Psoas muscle (tissue), 8 donors: ENCODE measurements around the gene TEX50. TPM values are rescaled to one million over a fixed set of nuclear protein-coding genes. Genes with fewer than 3 reads are reported as not detected.
"Not testable (repeated sequence)": the region's sequence is repeated elsewhere in the genome, so short reads cannot be mapped to it uniquely, and the experiment has no call there.

Experiments used
- ATAC-seq, 4 donors: fragments of 200-7000 bp; cut with Tn5 transposase; one replicate each; pipeline ENCODE4 v1.9.1; 2020; ENCODE audit warnings: moderate library complexity in 3 of 4, mild to moderate bottlenecking in 2 of 4
- DNase-seq, 2 donors: peaks; one replicate each; pipeline ENCODE4 v3.0.0-alpha.2; 2020
- H3K27ac ChIP-seq: fragments of 200-600 bp; one replicate; pipeline ENCODE4 v1.8.0; 2022
- H3K27me3 ChIP-seq, 3 donors: fragments of 200-600 bp in 1 of 3; one replicate each; pipeline versions ENCODE4 v1.6.1 to v1.8.0; 2013 to 2022; ENCODE audit warnings: low read length in 2 of 3, mild to moderate bottlenecking in 2 of 3, moderate library complexity in 1 of 3; ENCODE audit not compliant: insufficient read depth in 3 of 3
- H3K36me3 ChIP-seq, 2 donors: fragments of 200-600 bp in 1 of 2; one replicate each; pipeline versions ENCODE4 v1.6.1 to v1.8.0; 2013 to 2022; ENCODE audit warnings: low read depth in 1 of 2, mild to moderate bottlenecking in 1 of 2, moderate library complexity in 1 of 2; ENCODE audit not compliant: insufficient read depth in 1 of 2
- H3K4me1 ChIP-seq: fragments of 200-600 bp; one replicate; pipeline ENCODE4 v1.8.0; 2022
- H3K4me3 ChIP-seq: fragments of 200-600 bp; one replicate; pipeline ENCODE4 v1.8.0; 2022; ENCODE audit warnings: mild to moderate bottlenecking
- H3K9me3 ChIP-seq: fragments of 200-600 bp; one replicate; pipeline ENCODE4 v1.8.0; 2022
- CTCF ChIP-seq: fragments of 200-600 bp; IDR thresholded peaks from one replicate; pipeline ENCODE4 v1.8.0; 2022; ENCODE audit warnings: antibody characterized with exemption
- WGBS, 3 donors: extraction: QIAGEN DNeasy Blood & Tissue Kit; methylation state at CpG; one replicate each; pipeline versions ENCODE4 v1.1.6 to v1.1.7; 2013; 5-methylcytosine and 5-hydroxymethylcytosine counted together
- intact Hi-C, 2 donors: fragments of 100-400 bp; cut with DNase I; formaldehyde crosslinking; loops; one replicate each; pipeline versions ENCODE4 v1.11.0 to v1.14.2; 2022
- polyA plus RNA-seq, 3 donors: library from polyadenylated mRNA; stranded (reverse); fragments of 200-250 nt; gene quantifications; one replicate each; pipeline ENCODE4 v1.2.3, GENCODE V29; 2013
- total RNA-seq, 4 donors: library from RNA; stranded (reverse); fragmentation: NEBNext Ultra II Directional in 2 of 4; extraction: Animal tissue kit (Norgen Biotek cat#: 25700) in 2 of 4; gene quantifications; one replicate each; pipeline versions ENCODE4 v1.2.1 to v1.2.4, GENCODE V29; 2021 to 2023
- donor health status: healthy with polysubstance abuse.
- donor health status: DM: no; HTN: no; CAD: no; lungs with moderate emphysema.
- donor health status: Bipolar disorder and iron deficiency.
- donor health status: healthy.
- donor health status: DM: yes; HTN: yes; CAD: no.
- donor health status: DM: no; HTN: no; CAD: no.
- donor health status: DM: no; HTN: no; CAD: no.
- donor health status: DM: yes; HTN: yes; CAD: no.

The TEX50 gene
- total and polyA plus RNA-seq, 7 donors: not detected

GRCh38 chr1:173603056-173603591 lies 32.0 kb upstream of the TEX50 start, which contains the start of gene SLC9C2:
Gene SLC9C2, minus strand, starts transcription at chr1:173603072. Its CDS starts 1,296 bp downstream, at chr1:173601776.
- no peak for TF ChIP-seq CTCF
- no peaks in the 10 kb centered on the region for H3K27me3 ChIP-seq
- no peaks in the 10 kb centered on the region for H3K36me3 ChIP-seq
- peak within 1 kb of the TSS; percentile 40 for H3K4me3 ChIP-seq
- DNase-seq: no peak
- H3K9me3 ChIP-seq: no peaks in the 10 kb centered on the region
- no peak for ATAC-seq
- intact Hi-C loops: no loop called here
- H3K4me1 ChIP-seq: no peaks in the 10 kb centered on the region
- H3K27ac ChIP-seq: no peak within 1 kb of the TSS
- WGBS, 3 donors: 18 to 34% (median 28%) methylated on average over 5 of the region's 5 CpGs

GRCh38 chr1:173608503-173609216 lies 26.5 kb upstream of the TEX50 start:
- Histone ChIP-seq H3K4me1 (no peaks in the 10 kb centered on the region), H3K36me3 (no peaks in the 10 kb centered on the region), H3K27me3 (no peaks in the 10 kb centered on the region), H3K27ac (no peak overlapping the region), H3K4me3 (no peak overlapping the region), H3K9me3 (no peaks in the 10 kb centered on the region)
- WGBS, 3 donors: 82 to 92% (median 91%) methylated on average over 4 of the region's 4 CpGs
- no peak for DNase-seq
- no peak for ATAC-seq
- TF ChIP-seq CTCF: no peak
- intact Hi-C loops: no loop called here

GRCh38 chr1:173613086-173613485 lies 22.1 kb upstream of the TEX50 start:
- H3K4me3 ChIP-seq, H3K36me3 ChIP-seq, H3K9me3 ChIP-seq, H3K27me3 ChIP-seq, intact Hi-C loops, H3K4me1 ChIP-seq, DNase-seq, ATAC-seq, H3K27ac ChIP-seq: not testable (repeated sequence)
- 95% methylated on average over 28 to 32 of the region's 32 CpGs for WGBS, 3 donors

- ATAC-seq: no peak
- intact Hi-C loops: no loop called here
These were observed 18.3 kb upstream of the TEX50 start for GRCh38 chr1:173616859-173617258.

More at GRCh38 chr1:173616859-173617258, 18.3 kb upstream of the TEX50 start:
- Histone ChIP-seq H3K36me3 (no peaks in the 10 kb centered on the region), H3K4me3 (no peak overlapping the region), H3K27ac (no peak overlapping the region), H3K27me3 (no peaks in the 10 kb centered on the region), H3K4me1 (no peaks in the 10 kb centered on the region), H3K9me3 (peaks cover 10% of the 10 kb centered on the region)
- 90 to 95% (median 95%) methylated on average over 4 of the region's 4 CpGs for WGBS, 3 donors
- no peak for TF ChIP-seq CTCF
- no peak for DNase-seq
